ENCODE data around the gene TTLL11.

DNA sequence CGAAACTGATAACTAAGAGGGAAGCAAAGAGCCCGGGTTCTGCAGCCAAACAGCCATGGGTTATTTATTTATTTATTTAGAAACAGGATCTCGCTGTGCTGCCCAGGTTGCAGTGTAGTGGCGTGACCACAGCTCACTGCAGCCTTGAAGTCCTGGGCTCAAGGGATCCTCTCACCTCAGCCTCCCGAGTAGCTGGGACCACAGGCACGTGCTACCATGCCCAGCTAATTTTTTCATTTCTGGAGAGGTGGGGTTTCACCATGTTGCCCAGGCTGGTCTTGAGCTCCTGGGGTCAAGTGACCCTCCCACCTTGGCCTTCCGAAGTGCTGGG is 42.4 kb upstream of the TTLL11 start:
- TF ChIP-seq, protein P1, sequence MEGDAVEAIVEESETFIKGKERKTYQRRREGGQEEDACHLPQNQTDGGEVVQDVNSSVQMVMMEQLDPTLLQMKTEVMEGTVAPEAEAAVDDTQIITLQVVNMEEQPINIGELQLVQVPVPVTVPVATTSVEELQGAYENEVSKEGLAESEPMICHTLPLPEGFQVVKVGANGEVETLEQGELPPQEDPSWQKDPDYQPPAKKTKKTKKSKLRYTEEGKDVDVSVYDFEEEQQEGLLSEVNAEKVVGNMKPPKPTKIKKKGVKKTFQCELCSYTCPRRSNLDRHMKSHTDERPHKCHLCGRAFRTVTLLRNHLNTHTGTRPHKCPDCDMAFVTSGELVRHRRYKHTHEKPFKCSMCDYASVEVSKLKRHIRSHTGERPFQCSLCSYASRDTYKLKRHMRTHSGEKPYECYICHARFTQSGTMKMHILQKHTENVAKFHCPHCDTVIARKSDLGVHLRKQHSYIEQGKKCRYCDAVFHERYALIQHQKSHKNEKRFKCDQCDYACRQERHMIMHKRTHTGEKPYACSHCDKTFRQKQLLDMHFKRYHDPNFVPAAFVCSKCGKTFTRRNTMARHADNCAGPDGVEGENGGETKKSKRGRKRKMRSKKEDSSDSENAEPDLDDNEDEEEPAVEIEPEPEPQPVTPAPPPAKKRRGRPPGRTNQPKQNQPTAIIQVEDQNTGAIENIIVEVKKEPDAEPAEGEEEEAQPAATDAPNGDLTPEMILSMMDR (IDR thresholded peaks at IDR 0.05; ENCODE audit: insufficient read depth, low read depth, low read length): no peak
- TF ChIP-seq EZH2 (IDR thresholded peaks at IDR 0.05; ENCODE audit: insufficient read depth, low read length): no peak
